GM20000 (cell line): ENCODE data around the gene KRT2.

Experiments used
- DNase-seq: peaks from one replicate; pipeline ENCODE4 v3.0.0; 2012; ENCODE audit warnings: low spot score
- CTCF ChIP-seq: IDR thresholded peaks from 2 replicates; pipeline ENCODE4 v1.5.1; 2012; ENCODE audit warnings: mild to moderate bottlenecking, control low read depth; ENCODE audit errors: extremely low read depth, missing control alignments

The KRT2 gene

GRCh38 chr12:52651726-52652261, at the start of gene KRT2:
Gene KRT2 (minus strand): TSS chr12:52652211. CDS start chr12:52652142, 69 bp downstream.
- no peak for DNase-seq
- TF ChIP-seq CTCF: no peak

- no peak for DNase-seq
- TF ChIP-seq CTCF: no peak
Measured at GRCh38 chr12:52701281-52701680, 49.3 kb upstream of the KRT2 start.

GRCh38 chr12:52699960-52700359, 47.9 kb upstream of the KRT2 start:
- DNase-seq: no peak
- TF ChIP-seq CTCF: no peak

DNA sequence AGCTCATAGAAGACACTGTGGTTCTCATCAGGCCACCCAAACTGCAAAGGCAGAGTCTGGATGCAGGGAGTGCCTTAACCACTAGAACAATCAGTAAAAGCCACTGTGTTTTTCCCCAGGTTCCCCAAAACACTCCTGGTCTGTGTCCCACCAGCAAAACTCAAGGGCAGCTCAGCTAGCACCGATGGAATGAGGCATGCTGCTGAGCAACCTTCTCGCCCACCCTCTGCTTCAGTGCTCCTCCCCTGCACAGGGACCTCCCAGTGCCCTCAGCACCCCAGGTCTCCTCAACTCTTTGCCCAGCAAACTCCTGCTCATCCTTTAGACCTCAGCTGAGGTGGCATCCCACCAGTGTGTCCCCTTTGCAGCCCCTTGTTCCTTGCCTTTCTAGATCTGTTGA, 47.4 kb upstream of the KRT2 start:
- DNase-seq: no peak

GRCh38 chr12:52698651-52699340, 46.8 kb upstream of the KRT2 start:
- no peak for TF ChIP-seq CTCF
- no peak for DNase-seq

More for the DNA sequence above, 47.4 kb upstream of the KRT2 start:
- TF ChIP-seq CTCF: no peak

DNA sequence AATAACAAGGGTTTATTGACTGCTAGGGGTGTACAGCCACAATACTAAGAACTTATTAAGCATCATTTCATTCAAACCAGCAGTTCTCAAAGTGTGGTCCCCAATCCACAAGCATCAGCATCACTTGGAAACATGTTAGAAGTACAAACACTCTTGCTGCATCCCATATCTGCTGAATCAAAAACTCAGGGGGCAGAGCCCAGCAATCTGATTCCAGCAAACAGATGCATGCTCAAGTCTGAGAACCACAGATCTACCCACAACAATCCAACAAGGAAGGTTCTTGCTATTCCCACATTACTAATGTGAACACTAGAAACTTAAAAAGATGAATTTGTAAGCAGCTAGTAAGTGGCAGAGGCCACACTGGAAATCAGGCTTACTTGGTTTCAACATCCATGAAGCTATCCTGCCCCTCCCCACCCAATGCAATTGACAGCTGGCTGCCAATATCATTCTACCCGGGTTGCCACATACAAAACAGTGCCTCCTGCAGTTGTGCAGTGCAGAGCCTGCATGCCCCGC, 45.1 kb upstream of the KRT2 start:
- no peak for TF ChIP-seq CTCF
- DNase-seq: no peak

- DNase-seq: no peak
- TF ChIP-seq CTCF: no peak
Measured at GRCh38 chr12:52696588-52696987, 44.6 kb upstream of the KRT2 start.
